Prostate gland (tissue), 2 donors: Measurements from ENCODE around the gene MCAM. TPM values are rescaled to one million over a fixed set of nuclear protein-coding genes. Genes with fewer than 3 reads are reported as not detected.

ENCODE experiments used
- DNase-seq: peaks from one replicate; pipeline ENCODE4 v3.0.0-alpha.2; 2019; ENCODE audit warnings: low spot score
- H3K27ac ChIP-seq, 2 donors: fragments of 200-600 bp; sonication (generic); 2 replicates each; pipeline ENCODE4 v1.5.1; 2017 to 2019
- H3K27me3 ChIP-seq: fragments of 200-600 bp; sonication (generic); replicated peaks from 2 replicates; pipeline ENCODE4 v1.5.1; 2019; ENCODE audit not compliant: insufficient read depth
- H3K36me3 ChIP-seq, 2 donors: fragments of 200-600 bp; sonication (generic); 1 replicate in 1 of 2; 2 replicates in 1 of 2; pipeline versions ENCODE4 v1.5.1 to v1.8.1; 2017 to 2019
- H3K4me1 ChIP-seq: fragments of 200-600 bp; sonication (generic); replicated peaks from 2 replicates; pipeline ENCODE4 v1.5.1; 2019
- H3K4me3 ChIP-seq, 2 donors: fragments of 200-600 bp; sonication (generic); 2 replicates each; pipeline ENCODE4 v1.5.1; 2017 to 2019
- H3K9me3 ChIP-seq: fragments of 200-600 bp; sonication (generic); 2 replicates; pipeline ENCODE4 v1.5.1; 2017
- POLR2A ChIP-seq: fragments of 450-650 bp; IDR thresholded peaks from one replicate; pipeline ENCODE4 v1.6.1; 2016; ENCODE audit warnings: antibody characterized with exemption, mild to moderate bottlenecking
- POLR2AphosphoS5 ChIP-seq: sonication (generic); formaldehyde crosslinking; IDR thresholded peaks from one replicate; pipeline ENCODE4 v1.6.1; 2017; ENCODE audit warnings: antibody characterized with exemption
- WGBS: methylation state at CpG from one replicate; pipeline ENCODE4 v1.1.5; 2018; 5-methylcytosine and 5-hydroxymethylcytosine counted together
- intact Hi-C: fragments of 100-400 bp; cut with DNase I; formaldehyde crosslinking; loops from one replicate; pipeline ENCODE4 v1.14.2; 2022
- total RNA-seq, 2 donors: library from RNA; depleted of rRNA; stranded (reverse); fragments of >200 nt; gene quantifications; one replicate each; pipeline ENCODE4 v1.1.0, GENCODE V29; 2016
- TF ChIP-seq, protein P1 (sequence below), 4 experiments: fragments of 200-600 bp in 2 of 4; fragments of 450-650 bp in 2 of 4; sonication (generic) in 2 of 4; IDR thresholded peaks; 1 replicate in 3 of 4; 2 replicates in 1 of 4; pipeline ENCODE4 v1.5.1; 2016 to 2019; ENCODE audit warnings: antibody characterized with exemption in 4 of 4, mild to moderate bottlenecking in 2 of 4, moderate library complexity in 2 of 4

Gene MCAM
- total RNA-seq, 2 donors from 2014 or later, result 156 to 292 TPM

GRCh38 chr11:119362741-119363080, 45.8 kb upstream of the MCAM start:
- DNase-seq, result no peak
- no peak for TF ChIP-seq POLR2AphosphoS5
- TF ChIP-seq POLR2A, result no peak
- TF ChIP-seq, protein P1, sequence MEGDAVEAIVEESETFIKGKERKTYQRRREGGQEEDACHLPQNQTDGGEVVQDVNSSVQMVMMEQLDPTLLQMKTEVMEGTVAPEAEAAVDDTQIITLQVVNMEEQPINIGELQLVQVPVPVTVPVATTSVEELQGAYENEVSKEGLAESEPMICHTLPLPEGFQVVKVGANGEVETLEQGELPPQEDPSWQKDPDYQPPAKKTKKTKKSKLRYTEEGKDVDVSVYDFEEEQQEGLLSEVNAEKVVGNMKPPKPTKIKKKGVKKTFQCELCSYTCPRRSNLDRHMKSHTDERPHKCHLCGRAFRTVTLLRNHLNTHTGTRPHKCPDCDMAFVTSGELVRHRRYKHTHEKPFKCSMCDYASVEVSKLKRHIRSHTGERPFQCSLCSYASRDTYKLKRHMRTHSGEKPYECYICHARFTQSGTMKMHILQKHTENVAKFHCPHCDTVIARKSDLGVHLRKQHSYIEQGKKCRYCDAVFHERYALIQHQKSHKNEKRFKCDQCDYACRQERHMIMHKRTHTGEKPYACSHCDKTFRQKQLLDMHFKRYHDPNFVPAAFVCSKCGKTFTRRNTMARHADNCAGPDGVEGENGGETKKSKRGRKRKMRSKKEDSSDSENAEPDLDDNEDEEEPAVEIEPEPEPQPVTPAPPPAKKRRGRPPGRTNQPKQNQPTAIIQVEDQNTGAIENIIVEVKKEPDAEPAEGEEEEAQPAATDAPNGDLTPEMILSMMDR (IDR thresholded peaks at IDR 0.05), result no peak
- no peaks in the 10 kb centered on the region for H3K27me3 ChIP-seq
- H3K9me3 ChIP-seq, result no peaks in the 10 kb centered on the region
- no peaks in the 10 kb centered on the region for H3K36me3 ChIP-seq
- H3K4me1 ChIP-seq, result no peaks in the 10 kb centered on the region
- intact Hi-C loops, result no loop called here
- no peak overlapping the region for H3K4me3 ChIP-seq
- H3K27ac ChIP-seq, result peak overlapping the region in 1 of 2 donors; percentile 59
- 92% methylated on average over 5 of the region's 5 CpGs for WGBS

DNA sequence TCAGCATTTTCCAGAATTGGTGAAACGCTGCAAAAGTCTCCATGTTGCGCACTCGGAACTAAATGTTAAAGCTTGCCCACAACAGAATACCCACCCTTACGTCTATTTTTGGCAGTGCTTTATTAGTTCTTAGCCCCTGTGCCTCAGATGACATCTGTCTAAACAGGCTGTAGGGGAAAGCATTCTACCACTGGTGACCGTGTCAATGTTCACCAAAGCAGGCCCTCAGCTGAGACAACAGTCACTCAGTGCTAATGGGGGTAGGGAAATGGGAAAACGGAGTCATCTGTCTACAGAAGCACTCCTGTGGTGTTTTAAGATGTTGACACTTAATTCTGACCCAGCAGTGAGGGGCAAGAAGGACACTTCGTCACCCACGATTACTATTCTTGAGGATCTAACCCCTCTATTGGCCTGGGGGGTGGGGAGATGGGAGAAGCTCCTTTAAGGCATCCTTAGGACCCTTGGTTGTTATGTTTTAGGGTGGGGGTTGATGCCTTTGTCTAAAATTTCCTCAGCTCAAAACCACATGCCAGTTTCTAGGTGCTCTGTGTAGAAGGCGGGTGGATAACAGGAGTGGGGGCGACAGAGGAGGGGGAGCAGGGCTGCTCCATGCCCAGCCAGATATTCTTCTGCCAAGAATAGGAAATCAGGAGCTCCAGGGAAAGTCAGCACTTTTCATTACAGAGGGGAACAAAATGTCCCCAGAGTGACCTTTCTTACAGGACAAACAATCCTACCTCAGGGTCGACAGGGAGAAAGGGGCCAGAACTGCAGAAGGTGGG, 45.2 kb upstream of the MCAM start:
- no peaks in the 10 kb centered on the region for H3K4me1 ChIP-seq
- no peaks in the 10 kb centered on the region for H3K27me3 ChIP-seq
- H3K9me3 ChIP-seq, result no peaks in the 10 kb centered on the region
- DNase-seq, result no peak
- WGBS, result 60% methylated on average over 11 of the region's 11 CpGs
- H3K36me3 ChIP-seq, result no peaks in the 10 kb centered on the region
- TF ChIP-seq POLR2AphosphoS5, result no peak
- TF ChIP-seq, protein P1 (IDR thresholded peaks at IDR 0.05), result no peak
- TF ChIP-seq POLR2A, result no peak
- no peak overlapping the region for H3K4me3 ChIP-seq
- intact Hi-C loops, result no loop called here
- H3K27ac ChIP-seq, result peak overlapping the region; percentile 53 to 59

DNA sequence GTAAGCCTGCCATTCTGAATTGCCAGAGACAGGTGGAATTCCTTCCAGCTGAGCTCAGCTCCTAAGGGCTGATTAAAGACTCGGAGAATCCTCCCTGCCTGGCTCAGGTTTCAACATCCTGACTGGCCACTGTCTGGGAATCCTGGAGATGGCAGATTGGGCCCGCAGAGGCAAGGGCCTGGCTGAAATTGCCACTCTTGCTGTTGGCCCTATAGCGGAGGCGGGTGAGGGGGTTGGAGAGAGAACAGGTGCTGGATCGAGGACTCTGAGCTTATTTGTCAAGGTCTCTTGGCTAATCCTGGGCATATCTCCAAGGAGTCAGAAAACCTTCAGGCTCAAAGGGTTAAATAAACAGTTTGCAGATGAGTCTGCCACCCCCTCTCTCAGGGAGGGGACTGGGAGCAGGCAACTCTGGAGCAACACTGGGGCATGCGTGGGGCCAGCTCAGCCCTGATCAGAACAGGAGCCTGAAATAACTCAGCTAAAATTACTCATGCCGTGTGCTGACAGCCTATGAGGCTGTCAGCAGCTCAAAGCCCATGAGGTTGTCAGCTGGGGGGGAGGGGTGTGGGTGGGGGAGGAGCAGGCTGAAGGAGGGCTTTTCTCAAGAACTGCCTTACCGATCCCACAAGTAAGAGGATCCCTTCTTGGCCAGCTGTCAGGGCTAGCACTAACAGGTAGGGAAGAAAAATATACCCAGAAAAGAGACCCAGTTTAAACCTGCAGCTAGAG, 44.3 kb upstream of the MCAM start:
- TF ChIP-seq POLR2A (no peak), POLR2AphosphoS5 (no peak)
- TF ChIP-seq, protein P1 (IDR thresholded peaks at IDR 0.05), result no peak
- intact Hi-C loops, result no loop called here
- H3K4me1 ChIP-seq, result no peaks in the 10 kb centered on the region
- WGBS, result 23% methylated on average over 8 of the region's 8 CpGs
- no peak for DNase-seq
- H3K36me3 ChIP-seq, result no peaks in the 10 kb centered on the region
- H3K4me3 ChIP-seq, result no peak overlapping the region
- H3K27ac ChIP-seq, result peak overlapping the region; percentile 53 to 59
- H3K9me3 ChIP-seq, result no peaks in the 10 kb centered on the region
- no peaks in the 10 kb centered on the region for H3K27me3 ChIP-seq

GRCh38 chr11:119359365-119360214, 42.7 kb upstream of the MCAM start:
- intact Hi-C loops, result loop anchor here (10.0 kb wide), 1 partner anchor 365 kb away; the partner anchor contains the start of gene NECTIN1
- Histone ChIP-seq H3K4me3 (no peak overlapping the region), H3K27me3 (no peaks in the 10 kb centered on the region), H3K9me3 (no peaks in the 10 kb centered on the region), H3K27ac (no peak overlapping the region), H3K36me3 (no peaks in the 10 kb centered on the region), H3K4me1 (no peaks in the 10 kb centered on the region)
- TF ChIP-seq POLR2A (no peak), POLR2AphosphoS5 (no peak)
- TF ChIP-seq, protein P1 (IDR thresholded peaks at IDR 0.05), result no peak
- WGBS, result 73% methylated on average over 10 of the region's 10 CpGs
- DNase-seq, result no peak
